ENCODE data around the gene MYRFL.

MYRFL gene

GRCh38 chr12:69936214-69936731, 111.2 kb downstream of the MYRFL start:
- TF ChIP-seq, protein P1, sequence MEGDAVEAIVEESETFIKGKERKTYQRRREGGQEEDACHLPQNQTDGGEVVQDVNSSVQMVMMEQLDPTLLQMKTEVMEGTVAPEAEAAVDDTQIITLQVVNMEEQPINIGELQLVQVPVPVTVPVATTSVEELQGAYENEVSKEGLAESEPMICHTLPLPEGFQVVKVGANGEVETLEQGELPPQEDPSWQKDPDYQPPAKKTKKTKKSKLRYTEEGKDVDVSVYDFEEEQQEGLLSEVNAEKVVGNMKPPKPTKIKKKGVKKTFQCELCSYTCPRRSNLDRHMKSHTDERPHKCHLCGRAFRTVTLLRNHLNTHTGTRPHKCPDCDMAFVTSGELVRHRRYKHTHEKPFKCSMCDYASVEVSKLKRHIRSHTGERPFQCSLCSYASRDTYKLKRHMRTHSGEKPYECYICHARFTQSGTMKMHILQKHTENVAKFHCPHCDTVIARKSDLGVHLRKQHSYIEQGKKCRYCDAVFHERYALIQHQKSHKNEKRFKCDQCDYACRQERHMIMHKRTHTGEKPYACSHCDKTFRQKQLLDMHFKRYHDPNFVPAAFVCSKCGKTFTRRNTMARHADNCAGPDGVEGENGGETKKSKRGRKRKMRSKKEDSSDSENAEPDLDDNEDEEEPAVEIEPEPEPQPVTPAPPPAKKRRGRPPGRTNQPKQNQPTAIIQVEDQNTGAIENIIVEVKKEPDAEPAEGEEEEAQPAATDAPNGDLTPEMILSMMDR (IDR thresholded peaks at IDR 0.05; ENCODE audit: extremely low read depth, insufficient read depth, missing control alignments): no peak
- no peak for DNase-seq (ENCODE audit: low spot score)
- in situ Hi-C loops (cut with MboI; ENCODE audit: low pct_unique_long_range_greater_than_20kb, low sequenced_read_pairs, unreplicated experiment): no loop called here

DNA sequence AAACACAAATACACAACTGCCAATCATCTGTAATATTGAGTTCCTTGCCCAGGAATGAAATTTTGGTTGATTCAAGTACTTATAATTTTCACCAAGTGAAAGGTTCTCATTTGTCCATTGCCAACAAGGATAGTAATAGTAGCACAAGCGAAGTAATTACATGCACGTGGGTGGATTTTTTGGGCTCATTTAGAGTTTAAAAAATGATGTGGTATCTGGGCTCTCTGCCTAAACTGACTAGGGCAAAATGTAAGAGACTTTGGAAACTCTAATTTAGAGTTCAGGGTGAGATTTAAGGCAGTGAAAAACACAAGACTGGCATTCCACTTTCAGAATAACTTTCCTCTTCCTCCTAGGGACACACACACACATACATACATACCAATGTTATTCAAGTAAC, 111.7 kb downstream of the MYRFL start:
- TF ChIP-seq, protein P1 (IDR thresholded peaks at IDR 0.05; ENCODE audit: extremely low read depth, insufficient read depth, missing control alignments): no peak
- DNase-seq (ENCODE audit: low spot score): no peak
- in situ Hi-C loops (cut with MboI; ENCODE audit: low pct_unique_long_range_greater_than_20kb, low sequenced_read_pairs, unreplicated experiment): no loop called here

- TF ChIP-seq, protein P1 (IDR thresholded peaks at IDR 0.05; ENCODE audit: extremely low read depth, insufficient read depth, missing control alignments): no peak
- in situ Hi-C loops (cut with MboI; ENCODE audit: low pct_unique_long_range_greater_than_20kb, low sequenced_read_pairs, unreplicated experiment): no loop called here
- DNase-seq (ENCODE audit: low spot score): no peak
Observed at GRCh38 chr12:69947123-69947522, 122.1 kb downstream of the MYRFL start.

DNA sequence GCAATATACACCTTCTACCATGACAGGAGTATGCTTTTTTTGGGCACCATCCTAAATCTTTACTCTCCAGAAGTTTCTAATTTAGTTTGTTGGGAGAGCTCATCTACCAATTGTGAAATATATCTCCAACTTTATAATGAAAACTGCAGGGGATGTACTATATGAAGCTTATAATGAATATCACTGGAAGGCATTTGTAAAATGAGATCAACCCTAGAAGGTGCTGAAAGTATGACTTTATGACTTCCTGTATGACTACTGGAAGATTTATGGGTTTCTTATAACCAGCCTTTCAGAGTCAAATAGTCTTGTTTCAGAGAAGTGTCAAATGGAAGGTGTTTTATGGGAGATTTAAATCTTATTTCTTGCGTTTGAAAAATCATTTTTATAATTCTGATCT, 122.9 kb downstream of the MYRFL start:
- DNase-seq (ENCODE audit: low spot score): no peak
- in situ Hi-C loops (cut with MboI; ENCODE audit: low pct_unique_long_range_greater_than_20kb, low sequenced_read_pairs, unreplicated experiment): no loop called here
- TF ChIP-seq, protein P1 (IDR thresholded peaks at IDR 0.05; ENCODE audit: extremely low read depth, insufficient read depth, missing control alignments): no peak

DNA sequence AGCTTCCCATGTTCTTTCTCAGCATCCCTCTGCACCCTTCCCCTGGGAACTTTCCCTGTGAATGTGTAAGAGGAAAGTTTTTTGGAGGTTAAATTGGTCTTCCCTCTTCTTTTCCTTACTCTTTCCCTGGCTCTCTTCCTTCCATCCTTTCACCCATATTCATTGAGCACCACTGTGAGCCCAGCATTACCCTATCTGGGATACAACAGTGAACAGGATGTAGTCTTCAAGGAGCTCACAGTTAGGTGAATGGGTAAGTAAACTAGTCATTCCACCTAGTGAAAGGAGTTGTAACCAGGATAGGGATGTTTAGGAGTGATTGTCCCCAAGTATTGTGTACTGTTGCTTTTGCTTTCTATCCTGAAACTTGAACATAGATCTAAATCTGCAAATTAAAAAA, 123.8 kb downstream of the MYRFL start:
- DNase-seq (ENCODE audit: low spot score): no peak
- TF ChIP-seq, protein P1 (IDR thresholded peaks at IDR 0.05; ENCODE audit: extremely low read depth, insufficient read depth, missing control alignments): no peak
- in situ Hi-C loops (cut with MboI; ENCODE audit: low pct_unique_long_range_greater_than_20kb, low sequenced_read_pairs, unreplicated experiment): no loop called here

- in situ Hi-C loops (cut with MboI; ENCODE audit: low pct_unique_long_range_greater_than_20kb, low sequenced_read_pairs, unreplicated experiment): no loop called here
- no peak for DNase-seq (ENCODE audit: low spot score)
- TF ChIP-seq, protein P1 (IDR thresholded peaks at IDR 0.05; ENCODE audit: extremely low read depth, insufficient read depth, missing control alignments): no peak
Observed at GRCh38 chr12:69949311-69950002, 124.4 kb downstream of the MYRFL start.
